B cell (primary cell): ENCODE measurements around the gene DIRAS3. TPM values are rescaled to one million over a fixed set of nuclear protein-coding genes. Genes with fewer than 3 reads are reported as not detected.

Experiments used
- ATAC-seq: fragments of 200-7000 bp; cut with Tn5 transposase; one replicate; pipeline ENCODE4 v1.10.0; 2021; ENCODE audit warnings: low read depth, mild to moderate bottlenecking, moderate number of reproducible peaks, moderate library complexity
- CTCF ChIA-PET: fragments of 350-600 bp; sonication (Branson Sonifier 250); formaldehyde crosslinking; loops from one replicate; lab custom pipeline; 2021; ENCODE audit warnings: antibody characterized with exemption, inconsistent platforms; lab: Charles Lee
- POLR2A ChIA-PET: fragments of 350-600 bp; sonication (Branson Sonifier 250); formaldehyde crosslinking; loops from one replicate; lab custom pipeline; 2021; ENCODE audit warnings: antibody characterized with exemption; lab: Charles Lee
- DNase-seq: peaks from one replicate; pipeline ENCODE4 v3.0.0; 2013
- H2AFZ ChIP-seq: 2 replicates; pipeline ENCODE4 v1.6.1; 2012; ENCODE audit warnings: mild to moderate bottlenecking, low read depth, low read length; ENCODE audit not compliant: insufficient read depth, poor library complexity, severe bottlenecking
- H3K27ac ChIP-seq, 2 donors: 1 replicate in 1 of 2; 2 replicates in 1 of 2; pipeline ENCODE4 v1.5.1; 2012 to 2013; ENCODE audit warnings: low read length in 2 of 2, mild to moderate bottlenecking in 2 of 2, moderate library complexity in 1 of 2
- H3K27me3 ChIP-seq, 4 experiments: fragments of 200-600 bp in 1 of 4; sonication (generic) in 1 of 4; replicated peaks in 1 of 4; 1 replicate in 2 of 4; 2 replicates in 2 of 4; pipeline versions ENCODE4 v1.6.1 to v1.7.0; 2013 to 2016; ENCODE audit warnings: low read length in 3 of 4, mild to moderate bottlenecking in 2 of 4, mixed read lengths in 1 of 4, moderate library complexity in 1 of 4; ENCODE audit not compliant: insufficient read depth in 4 of 4, control insufficient read depth in 3 of 4; ENCODE audit errors: control extremely low read depth in 1 of 4
- H3K36me3 ChIP-seq, 2 experiments: replicated peaks in 1 of 2; 1 replicate in 1 of 2; 2 replicates in 1 of 2; pipeline versions ENCODE4 v1.6.1 to v1.7.1; 2013; ENCODE audit warnings: low read length in 1 of 2; ENCODE audit not compliant: insufficient read depth in 2 of 2, control insufficient read depth in 1 of 2; ENCODE audit errors: control extremely low read depth in 1 of 2, extremely low read depth in 1 of 2
- H3K4me1 ChIP-seq, 2 donors: fragments of 200-600 bp in 1 of 2; sonication (generic) in 1 of 2; 1 replicate in 1 of 2; 2 replicates in 1 of 2; pipeline versions ENCODE4 v1.5.1 to v1.6.1; 2013 to 2017; ENCODE audit warnings: low read length in 2 of 2; ENCODE audit not compliant: control insufficient read depth in 2 of 2, insufficient read depth in 2 of 2
- H3K4me2 ChIP-seq: replicated peaks from 2 replicates; pipeline ENCODE3; 2012; ENCODE audit warnings: mild to moderate bottlenecking, low read depth, low read length; ENCODE audit not compliant: poor library complexity, severe bottlenecking
- H3K4me3 ChIP-seq, 5 experiments: fragments of 200-600 bp in 1 of 5; sonication (generic) in 1 of 5; 1 replicate in 3 of 5; 2 replicates in 2 of 5; pipeline versions ENCODE4 v1.5.1 to v1.7.0; 2011 to 2016; ENCODE audit warnings: low read length in 4 of 5, mild to moderate bottlenecking in 4 of 5, low read depth in 2 of 5, control low read depth in 1 of 5, moderate library complexity in 1 of 5; ENCODE audit not compliant: insufficient read depth in 1 of 5; ENCODE audit errors: control extremely low read depth in 1 of 5, extremely low read depth in 1 of 5
- H3K79me2 ChIP-seq: fragments of 200-600 bp; sonication (generic); one replicate; pipeline ENCODE4 v1.6.0; 2016; ENCODE audit warnings: low read length; ENCODE audit not compliant: control insufficient read depth, insufficient read depth
- H3K9ac ChIP-seq: fragments of 200-600 bp; sonication (generic); 2 replicates; pipeline ENCODE4 v1.6.1; 2017; ENCODE audit warnings: mild to moderate bottlenecking, low read length, moderate library complexity
- H3K9me3 ChIP-seq, 3 donors: one replicate each; pipeline versions ENCODE4 v1.6.1 to v1.7.1; 2013; ENCODE audit warnings: low read length in 2 of 3; ENCODE audit not compliant: control insufficient read depth in 2 of 3, insufficient read depth in 1 of 3; ENCODE audit errors: control extremely low read depth in 1 of 3
- H4K20me1 ChIP-seq: 2 replicates; pipeline ENCODE4 v1.6.0; 2012; ENCODE audit warnings: mild to moderate bottlenecking, low read length; ENCODE audit not compliant: insufficient read depth, control insufficient read depth, poor library complexity, severe bottlenecking
- H3K27ac Mint-ChIP-seq: one replicate; pipeline ENCODE4 v1.8.0; 2021; ENCODE audit warnings: mixed read lengths
- H3K27me3 Mint-ChIP-seq: one replicate; pipeline ENCODE4 v1.8.0; 2021; ENCODE audit warnings: mixed read lengths
- H3K4me1 Mint-ChIP-seq: one replicate; pipeline ENCODE4 v1.8.0; 2021; ENCODE audit warnings: mixed read lengths
- H3K4me3 Mint-ChIP-seq: one replicate; pipeline ENCODE4 v1.8.0; 2021; ENCODE audit warnings: mixed read lengths
- H3K9me3 Mint-ChIP-seq: one replicate; pipeline ENCODE4 v1.8.0; 2022; ENCODE audit warnings: mixed read lengths; ENCODE audit not compliant: insufficient read depth
- CTCF ChIP-seq: fragments of 200-600 bp; IDR thresholded peaks from one replicate; pipeline ENCODE4 v1.8.0; 2022; ENCODE audit warnings: antibody characterized with exemption, mild to moderate bottlenecking
- EZH2 ChIP-seq: IDR thresholded peaks from 2 replicates; pipeline ENCODE4 v1.6.1; 2012; ENCODE audit warnings: borderline replicate concordance, low read depth, mild to moderate bottlenecking, moderate library complexity, low read length; ENCODE audit not compliant: insufficient read depth, poor library complexity, severe bottlenecking
- WGBS: methylation state at CpG from one replicate; pipeline ENCODE4 v1.1.5; 2013; ENCODE audit warnings: missing lambda C conversion rate; ENCODE audit not compliant: insufficient coverage; 5-methylcytosine and 5-hydroxymethylcytosine counted together
- intact Hi-C: fragments of 100-400 bp; cut with micrococcal nuclease; formaldehyde crosslinking; loops from one replicate; pipeline ENCODE4 v1.10.0; 2022
- polyA plus RNA-seq: library from polyadenylated mRNA; depleted of rRNA; stranded (reverse); fragments of >200 nt; gene quantifications from 2 replicates; pipeline ENCODE4 v1.2.3, GENCODE V29; 2012
- total RNA-seq, 2 donors: library from RNA; stranded (reverse); fragments of 120-200 nt in 1 of 2; gene quantifications; 1 replicate in 1 of 2; 2 replicates in 1 of 2; pipeline versions ENCODE4 v1.2.3 to v1.2.4, GENCODE V29; 2013 to 2022

DIRAS3 gene
- total and polyA plus RNA-seq, 2 donors (not counting 1 experiment from before 2014, with no cell fraction given), result not detected

GRCh38 chr1:68045511-68046180, 4.8 kb downstream of the DIRAS3 start:
- intact Hi-C loops, result no loop called here
- Histone ChIP-seq H3K9ac (no peak overlapping the region), H3K4me3 (no peak overlapping the region), H3K36me3 (no peaks in the 10 kb centered on the region), H3K27ac (no peak overlapping the region), H3K79me2 (no peaks in the 10 kb centered on the region), H3K4me1 (no peaks in the 10 kb centered on the region), H3K27me3 (peaks cover 0 to 2% (median 0%) of the 10 kb centered on the region in 4 experiments), H3K9me3 (peaks cover 0 to 22% (median 0%) of the 10 kb centered on the region in 3 donors), H3K4me2 (no peak overlapping the region), H2AFZ (no peak overlapping the region), H4K20me1 (no peaks in the 10 kb centered on the region)
- no peak overlapping the region for H3K4me3 Mint-ChIP-seq
- no peaks in the 10 kb centered on the region for H3K4me1 Mint-ChIP-seq
- no peak for TF ChIP-seq CTCF
- no peak for TF ChIP-seq EZH2
- H3K27ac Mint-ChIP-seq, result no peak overlapping the region
- ATAC-seq (no peak), DNase-seq (no peak)
- H3K27me3 Mint-ChIP-seq, result peaks cover 15% of the 10 kb centered on the region
- no peaks in the 10 kb centered on the region for H3K9me3 Mint-ChIP-seq
- 80% methylated on average over 1 of the region's 4 CpGs for WGBS
- ChIA-PET CTCF (no interaction called here), POLR2A (no interaction called here)

- no peak overlapping the region for H3K4me3 Mint-ChIP-seq
- no peak for ATAC-seq
- WGBS, result 92% methylated on average over 22 of the region's 22 CpGs
Measured at GRCh38 chr1:68043443-68044090, 6.9 kb downstream of the DIRAS3 start.

More at GRCh38 chr1:68043443-68044090, 6.9 kb downstream of the DIRAS3 start:
- H3K36me3 ChIP-seq, result no peaks in the 10 kb centered on the region
- ChIA-PET CTCF (no interaction called here), POLR2A (no interaction called here)
- H4K20me1 ChIP-seq, result no peaks in the 10 kb centered on the region
- no peaks in the 10 kb centered on the region for H3K4me1 ChIP-seq
- Mint-ChIP-seq H3K4me1 (no peaks in the 10 kb centered on the region), H3K9me3 (no peaks in the 10 kb centered on the region), H3K27me3 (peaks cover 11% of the 10 kb centered on the region), H3K27ac (no peak overlapping the region)
- no peak overlapping the region for H3K27ac ChIP-seq
- H3K79me2 ChIP-seq, result no peaks in the 10 kb centered on the region
- H3K27me3 ChIP-seq, result no peaks in the 10 kb centered on the region
- no peak for DNase-seq
- H3K4me3 ChIP-seq, result no peak overlapping the region
- H2AFZ ChIP-seq, result no peak overlapping the region
- no peak overlapping the region for H3K9ac ChIP-seq
- peaks cover 0 to 13% (median 0%) of the 10 kb centered on the region in 3 donors for H3K9me3 ChIP-seq
- TF ChIP-seq EZH2 (no peak), CTCF (no peak)
- no peak overlapping the region for H3K4me2 ChIP-seq
- intact Hi-C loops, result no loop called here
